ENCODE data around the gene UBXN1. TPM values are rescaled to one million over a fixed set of nuclear protein-coding genes. Genes with fewer than 3 reads are reported as not detected.

The UBXN1 gene
- total RNA-seq, 1 experiment from 2014 or later = 150 TPM

DNA sequence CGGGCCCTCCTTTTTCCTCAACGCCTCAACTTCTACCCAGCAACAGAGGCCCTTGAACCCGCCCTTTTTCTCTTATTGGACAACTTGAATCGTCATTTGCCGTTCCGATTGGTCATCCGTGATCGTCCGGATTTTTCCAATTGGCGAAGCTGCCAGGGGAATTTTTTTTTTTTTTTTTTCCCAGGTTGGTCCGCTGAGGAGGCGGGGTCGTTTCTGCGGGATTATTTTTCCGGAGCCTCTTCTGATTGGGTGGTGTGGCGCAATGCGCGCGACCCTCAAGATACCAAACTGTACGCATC, 48.9 kb upstream of the UBXN1 start:
- TF ChIP-seq, protein P1, sequence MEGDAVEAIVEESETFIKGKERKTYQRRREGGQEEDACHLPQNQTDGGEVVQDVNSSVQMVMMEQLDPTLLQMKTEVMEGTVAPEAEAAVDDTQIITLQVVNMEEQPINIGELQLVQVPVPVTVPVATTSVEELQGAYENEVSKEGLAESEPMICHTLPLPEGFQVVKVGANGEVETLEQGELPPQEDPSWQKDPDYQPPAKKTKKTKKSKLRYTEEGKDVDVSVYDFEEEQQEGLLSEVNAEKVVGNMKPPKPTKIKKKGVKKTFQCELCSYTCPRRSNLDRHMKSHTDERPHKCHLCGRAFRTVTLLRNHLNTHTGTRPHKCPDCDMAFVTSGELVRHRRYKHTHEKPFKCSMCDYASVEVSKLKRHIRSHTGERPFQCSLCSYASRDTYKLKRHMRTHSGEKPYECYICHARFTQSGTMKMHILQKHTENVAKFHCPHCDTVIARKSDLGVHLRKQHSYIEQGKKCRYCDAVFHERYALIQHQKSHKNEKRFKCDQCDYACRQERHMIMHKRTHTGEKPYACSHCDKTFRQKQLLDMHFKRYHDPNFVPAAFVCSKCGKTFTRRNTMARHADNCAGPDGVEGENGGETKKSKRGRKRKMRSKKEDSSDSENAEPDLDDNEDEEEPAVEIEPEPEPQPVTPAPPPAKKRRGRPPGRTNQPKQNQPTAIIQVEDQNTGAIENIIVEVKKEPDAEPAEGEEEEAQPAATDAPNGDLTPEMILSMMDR (conservative IDR thresholded peaks at IDR 0.05) = no peak
- TF ChIP-seq EZH2 (IDR thresholded peaks at IDR 0.05; ENCODE audit: low read depth) = no peak
- peak overlapping the region; percentile 76 for H3K27ac ChIP-seq
- no peaks in the 10 kb centered on the region for H3K27me3 ChIP-seq (ENCODE audit: insufficient read depth, low read depth)
- intact Hi-C loops (cut with micrococcal nuclease; ENCODE audit: unreplicated experiment) = loop anchor here (1.0 to 5.0 kb wide), 10 partner anchors 43 to 183 kb away; partner anchors contain the start of genes EML3, LBHD1, ROM1 and SLC3A2
- peak overlapping the region; percentile 97 for H3K4me2 ChIP-seq
- ChIA-PET POLR2A (ENCODE audit: unreplicated experiment) (interaction anchor here (0.6 to 1.4 kb wide), 16 partner anchors 11 to 1590 kb away, joined by 3 to 50 read pairs (median 5); partner anchors contain the start of genes C11orf98, CSKMT, GANAB and LBHD1), CTCF (interaction anchor here (0.6 to 1.5 kb wide), 3 partner anchors 26 to 333 kb away, joined by 6 to 9 read pairs (median 8); partner anchors contain the start of gene ZBTB3)
- H3K4me1 ChIP-seq (replicated peaks; ENCODE audit: insufficient read depth) = peaks cover 26% of the 10 kb centered on the region
- H3K36me3 ChIP-seq (ENCODE audit: low read depth) = peaks cover 29% of the 10 kb centered on the region
- peaks cover 54% of the 10 kb centered on the region for H3F3A ChIP-seq (ENCODE audit: insufficient read depth, low read depth)
- peak overlapping the region; percentile 84 for H3K4me3 ChIP-seq
- BruUV-seq (replicated peaks) = no TSS peak
- DNase-seq = peak; percentile 91 to 97
- H3K9me2 ChIP-seq (ENCODE audit: insufficient read depth) = no peaks in the 10 kb centered on the region
- no peaks in the 10 kb centered on the region for H3K9me3 ChIP-seq (ENCODE audit: insufficient read depth, low read depth)
- H2AFZ ChIP-seq = peak overlapping the region; percentile 93
- peaks cover 47% of the 10 kb centered on the region for H4K20me1 ChIP-seq (ENCODE audit: insufficient read depth)
- peaks cover 84% of the 10 kb centered on the region for H3K79me2 ChIP-seq (ENCODE audit: low read depth)

DNA sequence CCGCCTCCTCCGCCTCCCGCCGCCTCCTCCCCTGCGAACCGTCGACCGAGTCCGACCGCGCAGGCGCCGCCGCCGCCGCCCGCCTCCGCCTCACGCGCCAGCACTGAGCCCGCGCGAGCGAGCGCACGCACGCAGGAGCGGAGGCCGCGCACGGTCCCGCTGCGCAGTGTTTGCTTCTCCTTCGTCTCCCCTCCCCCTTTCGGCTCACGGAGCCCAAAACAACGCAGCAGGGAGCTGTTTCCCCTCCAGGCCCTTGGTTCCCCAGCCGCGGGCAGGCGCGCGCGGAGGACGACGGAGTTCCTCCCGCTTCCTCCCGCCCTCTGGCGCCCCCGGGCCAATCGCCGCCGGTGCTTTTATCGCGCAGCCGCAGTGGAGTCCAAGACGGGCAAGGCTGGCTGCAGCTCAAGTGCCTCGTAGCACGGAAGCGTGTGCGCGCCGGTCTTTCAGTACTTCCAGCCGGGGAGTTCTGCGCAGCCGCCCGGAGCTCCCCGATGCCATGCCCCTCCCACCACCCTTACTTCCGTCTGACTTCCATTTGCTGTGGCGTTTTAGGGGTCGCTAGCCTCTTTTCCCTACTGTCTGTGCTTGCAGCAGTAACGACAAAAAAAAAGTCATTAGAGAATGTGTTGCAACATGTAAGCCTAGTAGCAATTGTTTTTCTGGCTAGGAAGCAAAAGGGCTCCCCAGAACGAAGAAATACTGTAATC, 48.4 kb upstream of the UBXN1 start, which contains the start of gene HNRNPUL2:
Gene HNRNPUL2, minus strand, starts transcription at position 293 of the 707 bp plus-strand sequence. CDS start 301 bp downstream, outside the sequence.
- no TSS peak for BruUV-seq (replicated peaks)
- peaks cover 54% of the 10 kb centered on the region for H3F3A ChIP-seq (ENCODE audit: insufficient read depth, low read depth)
- peaks cover 32% of the 10 kb centered on the region for H3K36me3 ChIP-seq (ENCODE audit: low read depth)
- peaks cover 26% of the 10 kb centered on the region for H3K4me1 ChIP-seq (replicated peaks; ENCODE audit: insufficient read depth)
- H3K27ac ChIP-seq = peak within 1 kb of the TSS; percentile 76
- CTCF ChIA-PET = interaction anchor here (0.6 to 1.5 kb wide), 4 partner anchors 26 to 332 kb away, joined by 3 to 9 read pairs (median 7); partner anchors contain the start of gene ZBTB3
- H3K79me2 ChIP-seq (ENCODE audit: low read depth) = peaks cover 84% of the 10 kb centered on the region
- POLR2A ChIA-PET (ENCODE audit: unreplicated experiment) = interaction anchor here (0.5 to 1.4 kb wide), 24 partner anchors 9 to 1590 kb away, joined by 3 to 50 read pairs (median 5); partner anchors contain the start of genes B3GAT3, C11orf98, CSKMT and GANAB
- H3K4me2 ChIP-seq = peak within 1 kb of the TSS; percentile 97
- peak; percentile 98 to 99 for DNase-seq
- H3K27me3 ChIP-seq (ENCODE audit: insufficient read depth, low read depth) = no peaks in the 10 kb centered on the region
- peaks cover 47% of the 10 kb centered on the region for H4K20me1 ChIP-seq (ENCODE audit: insufficient read depth)
- no peaks in the 10 kb centered on the region for H3K9me3 ChIP-seq (ENCODE audit: insufficient read depth, low read depth)
- intact Hi-C loops (cut with micrococcal nuclease; ENCODE audit: unreplicated experiment) = loop anchor here (2.0 to 5.0 kb wide), 7 partner anchors 55 to 155 kb away; partner anchors contain the start of genes EML3, LBHD1, ROM1 and SLC3A2
- no peaks in the 10 kb centered on the region for H3K9me2 ChIP-seq (ENCODE audit: insufficient read depth)
- peak within 1 kb of the TSS; percentile 84 for H3K4me3 ChIP-seq
- peak within 1 kb of the TSS; percentile 93 for H2AFZ ChIP-seq
- TF ChIP-seq EZH2 (IDR thresholded peaks at IDR 0.05; ENCODE audit: low read depth) = no peak
- TF ChIP-seq, protein P1 (conservative IDR thresholded peaks at IDR 0.05) = no peak

DNA sequence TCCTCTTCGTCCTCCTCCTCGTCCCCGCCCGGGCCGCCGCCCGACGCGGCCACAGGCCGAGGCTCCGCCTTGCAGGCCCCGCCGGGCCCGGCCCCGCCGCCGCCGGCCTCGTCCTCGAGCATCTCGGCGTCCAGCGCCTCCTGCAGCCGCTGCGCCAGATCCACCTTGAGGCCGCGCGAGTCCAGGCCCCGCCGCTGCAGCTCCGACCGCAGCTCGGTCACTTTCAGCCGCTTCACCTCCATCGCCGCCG, 48.0 kb upstream of the UBXN1 start:
- BruUV-seq (replicated peaks) = no TSS peak
- no peaks in the 10 kb centered on the region for H3K9me3 ChIP-seq (ENCODE audit: insufficient read depth, low read depth)
- peak overlapping the region; percentile 93; the same call in 1 of the 2 replicates for H2AFZ ChIP-seq
- H3K4me2 ChIP-seq = peak overlapping the region; percentile 97
- no peaks in the 10 kb centered on the region for H3K27me3 ChIP-seq (ENCODE audit: insufficient read depth, low read depth)
- peaks cover 84% of the 10 kb centered on the region for H3K79me2 ChIP-seq (ENCODE audit: low read depth)
- H3K27ac ChIP-seq = peak overlapping the region; percentile 76
- TF ChIP-seq EZH2 (IDR thresholded peaks at IDR 0.05; ENCODE audit: low read depth) = no peak
- TF ChIP-seq, protein P1 (conservative IDR thresholded peaks at IDR 0.05) = no peak
- H3F3A ChIP-seq (ENCODE audit: insufficient read depth, low read depth) = peaks cover 55% of the 10 kb centered on the region
- peak overlapping the region; percentile 84 for H3K4me3 ChIP-seq
- H3K4me1 ChIP-seq (replicated peaks; ENCODE audit: insufficient read depth) = peaks cover 26% of the 10 kb centered on the region
- peaks cover 37% of the 10 kb centered on the region for H3K36me3 ChIP-seq (ENCODE audit: low read depth)
- H3K9me2 ChIP-seq (ENCODE audit: insufficient read depth) = no peaks in the 10 kb centered on the region
- ChIA-PET CTCF (interaction anchor here (0.8 to 1.5 kb wide), 3 partner anchors 27 to 332 kb away, joined by 3 to 9 read pairs (median 6); partner anchors contain the start of gene ZBTB3), POLR2A (ENCODE audit: unreplicated experiment) (interaction anchor here (0.5 to 1.4 kb wide), 17 partner anchors 10 to 1543 kb away, joined by 3 to 50 read pairs (median 5); partner anchors contain the start of genes B3GAT3, C11orf98, CSKMT and LBHD1)
- H4K20me1 ChIP-seq (ENCODE audit: insufficient read depth) = peaks cover 43% of the 10 kb centered on the region
- DNase-seq = no peak
- intact Hi-C loops (cut with micrococcal nuclease; ENCODE audit: unreplicated experiment) = loop anchor here (2.0 to 5.0 kb wide), 7 partner anchors 55 to 155 kb away; partner anchors contain the start of genes EML3, LBHD1, ROM1 and SLC3A2
